Heart left ventricle (tissue), 16 donors: Measurements from ENCODE around the gene TJP2. TPM values are rescaled to one million over a fixed set of nuclear protein-coding genes. Genes with fewer than 3 reads are reported as not detected.

ENCODE experiments used
- ATAC-seq, 4 donors: fragments of 200-7000 bp; cut with Tn5 transposase; one replicate each; pipeline ENCODE4 v1.9.1; 2020 to 2022; ENCODE audit warnings: moderate library complexity in 4 of 4, mild to moderate bottlenecking in 3 of 4, moderate number of reproducible peaks in 1 of 4
- DNase-seq, 5 donors: peaks; one replicate each; pipeline ENCODE4 v3.0.0-alpha.2; 2020
- H3K27ac ChIP-seq, 12 donors: fragments of 200-600 bp; sonication (generic) in 4 of 12; one replicate each; pipeline versions ENCODE4 v1.5.0 to v1.8.0; 2016 to 2022; ENCODE audit warnings: mild to moderate bottlenecking in 2 of 12
- H3K27me3 ChIP-seq, 9 donors: fragments of 200-600 bp; sonication (generic) in 2 of 9; one replicate each; pipeline versions ENCODE4 v1.5.1 to v1.8.0; 2016 to 2022; ENCODE audit warnings: mild to moderate bottlenecking in 3 of 9
- H3K36me3 ChIP-seq, 9 donors: fragments of 200-600 bp; sonication (generic) in 2 of 9; one replicate each; pipeline versions ENCODE4 v1.5.0 to v1.8.0; 2018 to 2022; ENCODE audit warnings: mild to moderate bottlenecking in 2 of 9
- H3K4me1 ChIP-seq, 12 donors: fragments of 200-600 bp; sonication (generic) in 4 of 12; one replicate each; pipeline versions ENCODE4 v1.5.0 to v1.8.0; 2016 to 2022; ENCODE audit warnings: mild to moderate bottlenecking in 3 of 12
- H3K4me3 ChIP-seq, 12 donors: fragments of 200-600 bp; sonication (generic) in 4 of 12; one replicate each; pipeline versions ENCODE4 v1.5.0 to v1.8.0; 2017 to 2022; ENCODE audit warnings: mild to moderate bottlenecking in 9 of 12, moderate library complexity in 4 of 12
- H3K9me3 ChIP-seq, 12 donors: fragments of 200-600 bp; sonication (generic) in 4 of 12; one replicate each; pipeline versions ENCODE4 v1.5.0 to v1.8.0; 2016 to 2022; ENCODE audit warnings: mild to moderate bottlenecking in 1 of 12
- CTCF ChIP-seq, 12 donors: fragments of 200-600 bp; sonication (generic) in 4 of 12; IDR thresholded peaks; one replicate each; pipeline versions ENCODE4 v1.5.0 to v1.8.0; 2018 to 2022; ENCODE audit warnings: antibody characterized with exemption in 12 of 12, mild to moderate bottlenecking in 5 of 12
- POLR2A ChIP-seq, 2 donors: fragments of 450-650 bp; IDR thresholded peaks; one replicate each; pipeline ENCODE4 v1.6.1; 2017; ENCODE audit warnings: antibody characterized with exemption in 2 of 2, mild to moderate bottlenecking in 2 of 2, moderate library complexity in 2 of 2
- WGBS, 4 donors: extraction: QIAGEN DNeasy Blood & Tissue Kit in 2 of 4; methylation state at CpG; one replicate each; pipeline versions ENCODE4 v1.1.5 to v1.1.7; 2013 to 2018; 5-methylcytosine and 5-hydroxymethylcytosine counted together
- intact Hi-C, 10 donors: fragments of 100-400 bp; cut with DNase I; formaldehyde crosslinking; loops; one replicate each; pipeline versions ENCODE4 v1.11.1 to v1.14.2; 2022
- polyA plus RNA-seq, 2 donors: library from polyadenylated mRNA; stranded (reverse); fragments of 200-250 nt; gene quantifications; one replicate each; pipeline ENCODE4 v1.2.3, GENCODE V29; 2013
- total RNA-seq, 9 donors: library from RNA; depleted of rRNA in 2 of 9; stranded (reverse); fragments of >200 nt in 2 of 9; fragmentation: NEBNext Ultra II Directional in 3 of 9; extraction: Animal tissue kit (Norgen Biotek cat#: 25700) in 3 of 9; gene quantifications; one replicate each; pipeline versions ENCODE4 v1.1.0 to v1.2.4, GENCODE V29; 2016 to 2023
- donor health status: ischemic (EF 13 %, LVEDD 7.1; RV severe dilation, severe dysfunction).
- donor health status: healthy with polysubstance abuse.
- donor health status: DM: no; HTN: yes; CAD: no.
- donor health status: DM: no; HTN: no; CAD: no.
- donor health status: ischemic (EF 25% LVEDD 6.9; RV normal size, moderate dysfunction).
- donor health status: ischemic (EF 25% LVEDD 5.7; RV mildly dilated, moderate dysfunction).
- donor health status: healthy.
- donor health status: DM: yes; HTN: yes; CAD: no.
- donor health status: ischemic (EF 35%, LVEDD 5.7; RV mildly dilated, moderate dysfunction).
- donor health status: nonischemic (EF 11% LVEDD 7.7; RV severe dilation, severe dysfunction).
- donor health status: DM: yes; HTN: yes; CAD: no.
- donor health status: PGD.
- donor health status: ischemic (EF 29% LVEDD 5.4; RV normal size, mild dysfunction).
- donor health status: nonischemic (EF 23%, LVEDD 6.1; RV moderate dilation, normal function).

The TJP2 gene
- total and polyA plus RNA-seq, 11 donors, result 29.1 to 139 (median 87.5) TPM

GRCh38 chr9:69249337-69249736, 75.3 kb downstream of the TJP2 start:
- peak; percentile 59 to 78 (median 74) for ATAC-seq

GRCh38 chr9:69250681-69251080, 76.6 kb downstream of the TJP2 start:
- no peak overlapping the region for H3K4me3 ChIP-seq
- peak overlapping the region in 1 of 12 donors; percentile 16 for H3K27ac ChIP-seq
- intact Hi-C loops, result loop anchor here in 2 of 10 donors (10.0 kb wide), 2 partner anchors 74 to 196 kb away; partner anchors contain the start of gene ENTREP1 (in 1 of the 2)
- 63 to 95% (median 78%) methylated on average over 3 of the region's 3 CpGs for WGBS, 4 donors
- no peaks in the 10 kb centered on the region for H3K9me3 ChIP-seq
- no peak for ATAC-seq
- H3K4me1 ChIP-seq, result peaks cover 0 to 18% (median 6%) of the 10 kb centered on the region in 12 donors
- H3K36me3 ChIP-seq, result peaks cover 4 to 97% (median 85%) of the 10 kb centered on the region in 9 donors
- no peaks in the 10 kb centered on the region for H3K27me3 ChIP-seq
- TF ChIP-seq CTCF (IDR thresholded peaks at IDR 0.05) (no peak), POLR2A (IDR thresholded peaks at IDR 0.05) (no peak)
- DNase-seq, result no peak

More at GRCh38 chr9:69249337-69249736, 75.3 kb downstream of the TJP2 start:
- Histone ChIP-seq H3K4me3 (no peak overlapping the region), H3K4me1 (peaks cover 0 to 18% (median 8%) of the 10 kb centered on the region in 12 donors), H3K27ac (peak overlapping the region in 5 of 12 donors; percentile 3 to 54 (median 17)), H3K36me3 (peaks cover 4 to 99% (median 81%) of the 10 kb centered on the region in 9 donors), H3K27me3 (no peaks in the 10 kb centered on the region), H3K9me3 (no peaks in the 10 kb centered on the region)
- no peak for TF ChIP-seq POLR2A (IDR thresholded peaks at IDR 0.05)
- no peak for TF ChIP-seq CTCF (IDR thresholded peaks at IDR 0.05)
- peak in 2 of 5 donors; percentile 22 to 61 for DNase-seq
- intact Hi-C loops, result loop anchor here in 1 of 10 donors (10.0 kb wide), 1 partner anchor 75 kb away; the partner anchor contains the start of gene ENTREP1
- 52 to 65% (median 55%) methylated on average over 7 of the region's 7 CpGs for WGBS, 4 donors

GRCh38 chr9:69252436-69252835, 78.4 kb downstream of the TJP2 start:
- ATAC-seq, result peak in 1 of 4 donors; percentile 27
- Histone ChIP-seq H3K36me3 (peaks cover 0 to 91% (median 70%) of the 10 kb centered on the region in 9 donors), H3K27me3 (no peaks in the 10 kb centered on the region), H3K27ac (peak overlapping the region in 7 of 12 donors; percentile 23 to 59 (median 49)), H3K4me3 (no peak overlapping the region), H3K9me3 (no peaks in the 10 kb centered on the region), H3K4me1 (peaks cover 0 to 18% (median 6%) of the 10 kb centered on the region in 12 donors)
- WGBS, 4 donors, result 66 to 75% (median 72%) methylated on average over 5 of the region's 5 CpGs
- DNase-seq, result no peak
- TF ChIP-seq POLR2A (IDR thresholded peaks at IDR 0.05), result no peak
- TF ChIP-seq CTCF (IDR thresholded peaks at IDR 0.05), result no peak
- intact Hi-C loops, result loop anchor here in 2 of 10 donors (10.0 kb wide), 2 partner anchors 72 to 198 kb away; partner anchors contain the start of gene ENTREP1 (in 1 of the 2)

GRCh38 chr9:69253057-69253456, 79.0 kb downstream of the TJP2 start:
- H3K4me1 ChIP-seq, result peaks cover 0 to 18% (median 6%) of the 10 kb centered on the region in 12 donors
- intact Hi-C loops, result loop anchor here in 2 of 10 donors (10.0 kb wide), 2 partner anchors 72 to 198 kb away; partner anchors contain the start of gene ENTREP1 (in 1 of the 2)
- peak overlapping the region in 9 of 12 donors; percentile 3 to 59 (median 47) for H3K27ac ChIP-seq
- no peak for DNase-seq
- peaks cover 0 to 88% (median 64%) of the 10 kb centered on the region in 9 donors for H3K36me3 ChIP-seq
- TF ChIP-seq CTCF (IDR thresholded peaks at IDR 0.05), result no peak
- no peak for TF ChIP-seq POLR2A (IDR thresholded peaks at IDR 0.05)
- H3K27me3 ChIP-seq, result no peaks in the 10 kb centered on the region
- no peak overlapping the region for H3K4me3 ChIP-seq
- no peaks in the 10 kb centered on the region for H3K9me3 ChIP-seq
- peak in 3 of 4 donors; percentile 18 to 32 (median 30) for ATAC-seq
- WGBS, 4 donors, result 34 to 53% (median 42%) methylated on average over 4 of the region's 4 CpGs
